K562 (cell line): ENCODE results near the gene ACER2.

Source experiments
- CTCF ChIP-seq, 3 experiments: IDR thresholded peaks in 2 of 3; conservative IDR thresholded peaks in 1 of 3; 2 replicates each; pipeline ENCODE4 v1.5.1; 2011 to 2012; ENCODE audit warnings: low read length in 3 of 3, mild to moderate bottlenecking in 3 of 3, control low read depth in 2 of 3, improper control_type of control experiment in 1 of 3, inconsistent platforms in 1 of 3, low read depth in 1 of 3, mixed read lengths in 1 of 3, moderate library complexity in 1 of 3; ENCODE audit not compliant: insufficient read depth in 2 of 3
- DMBX1 ChIP-seq: fragments of 250-450 bp; sonication (Bioruptor Pico); IDR thresholded peaks from 2 replicates; pipeline ENCODE4 v1.8.0; 2022; ENCODE audit warnings: inconsistent platforms, mild to moderate bottlenecking, moderate library complexity, borderline replicate concordance
- DNMT1 ChIP-seq: fragments of 450-650 bp; IDR thresholded peaks from 2 replicates; pipeline ENCODE4 v1.6.1; 2016; ENCODE audit warnings: antibody characterized with exemption, mild to moderate bottlenecking
- EZH2 ChIP-seq: IDR thresholded peaks from 2 replicates; pipeline ENCODE4 v1.6.1; 2012; ENCODE audit warnings: low read depth, mild to moderate bottlenecking, inconsistent platforms, low read length, borderline replicate concordance
- FOXP4 ChIP-seq: sonication (generic); formaldehyde crosslinking; IDR thresholded peaks from 2 replicates; pipeline ENCODE4 v1.8.0; 2022; ENCODE audit warnings: mild to moderate bottlenecking, missing genetic modification reagents, borderline replicate concordance
- HMGN3 ChIP-seq: IDR thresholded peaks from 2 replicates; pipeline ENCODE4 v1.6.1; 2011; ENCODE audit warnings: borderline replicate concordance, low read depth, mild to moderate bottlenecking, mixed read lengths, low read length; ENCODE audit not compliant: insufficient read length; ENCODE audit errors: extremely low read depth
- KAT2B ChIP-seq: IDR thresholded peaks from one replicate; pipeline ENCODE4 v1.6.1; 2012; ENCODE audit warnings: low read depth, mild to moderate bottlenecking, control low read depth, inconsistent platforms, low read length, moderate library complexity
- MYNN ChIP-seq, 2 experiments: sonication (generic); formaldehyde crosslinking in 1 of 2; IDR thresholded peaks; 2 replicates each; pipeline versions ENCODE4 v1.5.0 to v1.6.1; 2016 to 2020; ENCODE audit warnings: antibody characterized with exemption in 1 of 2, missing genetic modification reagents in 1 of 2
- NR2C1 ChIP-seq, 2 experiments: fragments of 450-650 bp; IDR thresholded peaks; 2 replicates each; pipeline ENCODE4 v1.6.1; 2017; ENCODE audit warnings: mild to moderate bottlenecking in 2 of 2, antibody characterized with exemption in 1 of 2, inconsistent platforms in 1 of 2, missing compliant biosample characterization in 1 of 2, missing genetic modification characterization in 1 of 2
- RB1 ChIP-seq: fragments of 450-650 bp; IDR thresholded peaks from 2 replicates; pipeline ENCODE4 v1.6.1; 2017; ENCODE audit warnings: low read depth, mild to moderate bottlenecking
- SIN3A ChIP-seq, 2 experiments: fragments of 150-350 bp in 1 of 2; IDR thresholded peaks; 2 replicates each; pipeline ENCODE4 v1.6.1; 2011 to 2016; ENCODE audit warnings: borderline replicate concordance in 2 of 2, low read depth in 2 of 2, low read length in 2 of 2, mild to moderate bottlenecking in 2 of 2, moderate library complexity in 2 of 2; ENCODE audit not compliant: control insufficient read depth in 1 of 2
- TRIM28 ChIP-seq: fragments of 450-650 bp; IDR thresholded peaks from 2 replicates; pipeline ENCODE4 v1.6.1; 2017
- ZNF121 ChIP-seq: sonication (generic); formaldehyde crosslinking; conservative IDR thresholded peaks from 2 replicates; pipeline ENCODE4 v1.8.0; 2022; ENCODE audit warnings: missing genetic modification reagents
- ZNF740 ChIP-seq, 3 experiments: fragments of 200-800 bp in 1 of 3; sonication (Bioruptor generic) in 1 of 3; sonication (generic) in 1 of 3; formaldehyde crosslinking in 1 of 3; IDR thresholded peaks; 2 replicates each; pipeline versions ENCODE4 v1.6.1 to v1.8.0; 2016 to 2022; ENCODE audit warnings: mild to moderate bottlenecking in 2 of 3, missing compliant biosample characterization in 2 of 3, missing genetic modification characterization in 2 of 3, missing genetic modification reagents in 1 of 3

- no peak for TF ChIP-seq MYNN (IDR thresholded peaks at IDR 0.05)
- TF ChIP-seq MYNN (CRISPR knock-in tag; IDR thresholded peaks at IDR 0.05): no peak
- TF ChIP-seq KAT2B: no peak
- TF ChIP-seq RB1: no peak
- TF ChIP-seq ZNF121 (CRISPR knock-in tag): no peak
- TF ChIP-seq CTCF (IDR thresholded peaks at IDR 0.05 in 2 of 3, conservative IDR thresholded peaks at IDR 0.05 in 1 of 3; ENCODE audit: insufficient read depth in 2 of 3, low read depth in 1 of 3, low read length in 3 of 3): no peak
- TF ChIP-seq DNMT1: no peak
- TF ChIP-seq TRIM28: no peak
- TF ChIP-seq FOXP4 (CRISPR knock-in tag): no peak
- no peak for TF ChIP-seq SIN3A (IDR thresholded peaks at IDR 0.05; ENCODE audit: borderline replicate concordance in 2 of 2, control insufficient read depth in 1 of 2, low read depth in 2 of 2, low read length in 2 of 2)
- TF ChIP-seq EZH2: no peak
- no peak for TF ChIP-seq NR2C1 (IDR thresholded peaks at IDR 0.05)
- no peak for TF ChIP-seq NR2C1 (tag; IDR thresholded peaks at IDR 0.05)
- no peak for TF ChIP-seq DMBX1
- no peak for TF ChIP-seq HMGN3
- no peak for TF ChIP-seq ZNF740 (CRISPR knock-in tag; IDR thresholded peaks at IDR 0.05)
- TF ChIP-seq ZNF740 (tag; IDR thresholded peaks at IDR 0.05): no peak
Observed at GRCh38 chr9:19480345-19480744, 71.5 kb downstream of the ACER2 start.
